Measurements from ENCODE around the gene NHLH1.
A peak's percentile ranks its signal among the peaks of the same experiment; 100 is the strongest.

NHLH1 gene

GRCh38 chr1:160357286-160358002 lies 9.4 kb upstream of the NHLH1 start:
- no peaks in the 10 kb centered on the region for H3K27me3 ChIP-seq (ENCODE audit: control insufficient read depth, insufficient read depth, low read length, poor library complexity, severe bottlenecking)
- peaks cover 12% of the 10 kb centered on the region for H3K4me1 ChIP-seq (ENCODE audit: control insufficient read depth, insufficient read depth, low read length)
- peaks cover 45% of the 10 kb centered on the region for H3K36me3 ChIP-seq (ENCODE audit: control insufficient read depth, insufficient read depth, low read length)
- no peaks in the 10 kb centered on the region for H3K9me3 ChIP-seq (ENCODE audit: control insufficient read depth, low read length)
- WGBS, 2 experiments, result 90 to 98% methylated on average over 7 of the region's 7 CpGs
- no peak overlapping the region for H3K27ac ChIP-seq (ENCODE audit: insufficient read depth, low read depth, low read length, poor library complexity, severe bottlenecking)
- no peak overlapping the region for H3K4me3 ChIP-seq (ENCODE audit: insufficient read depth, low read depth, low read length)

- H3K9me3 ChIP-seq (ENCODE audit: control insufficient read depth, low read length), result no peaks in the 10 kb centered on the region
- H3K27ac ChIP-seq (ENCODE audit: insufficient read depth, low read depth, low read length, poor library complexity, severe bottlenecking), result no peak overlapping the region
- H3K4me3 ChIP-seq (ENCODE audit: insufficient read depth, low read depth, low read length), result no peak overlapping the region
- peaks cover 39% of the 10 kb centered on the region for H3K36me3 ChIP-seq (ENCODE audit: control insufficient read depth, insufficient read depth, low read length)
- no peaks in the 10 kb centered on the region for H3K27me3 ChIP-seq (ENCODE audit: control insufficient read depth, insufficient read depth, low read length, poor library complexity, severe bottlenecking)
- 94 to 97% methylated on average over 4 of the region's 4 CpGs for WGBS, 2 experiments
- peaks cover 18% of the 10 kb centered on the region for H3K4me1 ChIP-seq (ENCODE audit: control insufficient read depth, insufficient read depth, low read length)
Observed at GRCh38 chr1:160358073-160358472, 8.8 kb upstream of the NHLH1 start.

- H3K27me3 ChIP-seq (ENCODE audit: control insufficient read depth, insufficient read depth, low read length, poor library complexity, severe bottlenecking), result no peaks in the 10 kb centered on the region
- H3K4me3 ChIP-seq (ENCODE audit: insufficient read depth, low read depth, low read length), result no peak overlapping the region
- peaks cover 32% of the 10 kb centered on the region for H3K4me1 ChIP-seq (ENCODE audit: control insufficient read depth, insufficient read depth, low read length)
- no peak overlapping the region for H3K27ac ChIP-seq (ENCODE audit: insufficient read depth, low read depth, low read length, poor library complexity, severe bottlenecking)
- H3K36me3 ChIP-seq (ENCODE audit: control insufficient read depth, insufficient read depth, low read length), result peaks cover 31% of the 10 kb centered on the region
- WGBS, 2 experiments, result 92 to 95% methylated on average over 9 of the region's 9 CpGs
- H3K9me3 ChIP-seq (ENCODE audit: control insufficient read depth, low read length), result no peaks in the 10 kb centered on the region
Observed at GRCh38 chr1:160359559-160360226, 7.2 kb upstream of the NHLH1 start.

GRCh38 chr1:160360227-160360695 lies 6.6 kb upstream of the NHLH1 start:
- WGBS, 2 experiments, result 95 to 96% methylated on average over 8 of the region's 8 CpGs
- Histone ChIP-seq H3K4me3 (ENCODE audit: insufficient read depth, low read depth, low read length) (no peak overlapping the region), H3K27ac (ENCODE audit: insufficient read depth, low read depth, low read length, poor library complexity, severe bottlenecking) (no peak overlapping the region), H3K27me3 (ENCODE audit: control insufficient read depth, insufficient read depth, low read length, poor library complexity, severe bottlenecking) (no peaks in the 10 kb centered on the region), H3K4me1 (ENCODE audit: control insufficient read depth, insufficient read depth, low read length) (peaks cover 32% of the 10 kb centered on the region), H3K36me3 (ENCODE audit: control insufficient read depth, insufficient read depth, low read length) (peaks cover 25% of the 10 kb centered on the region), H3K9me3 (ENCODE audit: control insufficient read depth, low read length) (no peaks in the 10 kb centered on the region)

GRCh38 chr1:160361199-160361598 lies 5.7 kb upstream of the NHLH1 start:
- Histone ChIP-seq H3K36me3 (ENCODE audit: control insufficient read depth, insufficient read depth, low read length) (peaks cover 16% of the 10 kb centered on the region), H3K9me3 (ENCODE audit: control insufficient read depth, low read length) (no peaks in the 10 kb centered on the region), H3K4me3 (ENCODE audit: insufficient read depth, low read depth, low read length) (no peak overlapping the region), H3K27ac (ENCODE audit: insufficient read depth, low read depth, low read length, poor library complexity, severe bottlenecking) (peak overlapping the region; percentile 97), H3K27me3 (ENCODE audit: control insufficient read depth, insufficient read depth, low read length, poor library complexity, severe bottlenecking) (no peaks in the 10 kb centered on the region), H3K4me1 (ENCODE audit: control insufficient read depth, insufficient read depth, low read length) (peaks cover 36% of the 10 kb centered on the region)
- 97% methylated on average over 2 of the region's 2 CpGs for WGBS, 2 experiments

- Histone ChIP-seq H3K9me3 (ENCODE audit: control insufficient read depth, low read length) (no peaks in the 10 kb centered on the region), H3K36me3 (ENCODE audit: control insufficient read depth, insufficient read depth, low read length) (peaks cover 11% of the 10 kb centered on the region), H3K27me3 (ENCODE audit: control insufficient read depth, insufficient read depth, low read length, poor library complexity, severe bottlenecking) (no peaks in the 10 kb centered on the region), H3K27ac (ENCODE audit: insufficient read depth, low read depth, low read length, poor library complexity, severe bottlenecking) (peak overlapping the region; percentile 97), H3K4me3 (ENCODE audit: insufficient read depth, low read depth, low read length) (no peak overlapping the region), H3K4me1 (ENCODE audit: control insufficient read depth, insufficient read depth, low read length) (peaks cover 40% of the 10 kb centered on the region)
- WGBS, 2 experiments, result 84 to 85% methylated on average over 4 of the region's 4 CpGs
Observed at GRCh38 chr1:160361814-160362167, 5.1 kb upstream of the NHLH1 start.

- peaks cover 40% of the 10 kb centered on the region for H3K4me1 ChIP-seq (ENCODE audit: control insufficient read depth, insufficient read depth, low read length)
- WGBS, 2 experiments, result 27 to 29% methylated on average over 9 of the region's 9 CpGs
- no peaks in the 10 kb centered on the region for H3K9me3 ChIP-seq (ENCODE audit: control insufficient read depth, low read length)
- H3K36me3 ChIP-seq (ENCODE audit: control insufficient read depth, insufficient read depth, low read length), result peaks cover 5% of the 10 kb centered on the region
- H3K27ac ChIP-seq (ENCODE audit: insufficient read depth, low read depth, low read length, poor library complexity, severe bottlenecking), result peak overlapping the region; percentile 97
- H3K27me3 ChIP-seq (ENCODE audit: control insufficient read depth, insufficient read depth, low read length, poor library complexity, severe bottlenecking), result no peaks in the 10 kb centered on the region
- no peak overlapping the region for H3K4me3 ChIP-seq (ENCODE audit: insufficient read depth, low read depth, low read length)
Observed at GRCh38 chr1:160362168-160362957, 4.5 kb upstream of the NHLH1 start.

- WGBS, 2 experiments, result 47 to 51% methylated on average over 4 of the region's 5 CpGs
- Histone ChIP-seq H3K27me3 (ENCODE audit: control insufficient read depth, insufficient read depth, low read length, poor library complexity, severe bottlenecking) (no peaks in the 10 kb centered on the region), H3K27ac (ENCODE audit: insufficient read depth, low read depth, low read length, poor library complexity, severe bottlenecking) (peak overlapping the region; percentile 97), H3K36me3 (ENCODE audit: control insufficient read depth, insufficient read depth, low read length) (no peaks in the 10 kb centered on the region), H3K4me1 (ENCODE audit: control insufficient read depth, insufficient read depth, low read length) (peaks cover 40% of the 10 kb centered on the region), H3K4me3 (ENCODE audit: insufficient read depth, low read depth, low read length) (no peak overlapping the region), H3K9me3 (ENCODE audit: control insufficient read depth, low read length) (no peaks in the 10 kb centered on the region)
Observed at GRCh38 chr1:160363010-160363409, 3.9 kb upstream of the NHLH1 start.

- WGBS, 2 experiments, result 81% methylated on average over 12 of the region's 12 CpGs
- Histone ChIP-seq H3K27ac (ENCODE audit: insufficient read depth, low read depth, low read length, poor library complexity, severe bottlenecking) (peak overlapping the region; percentile 55), H3K4me1 (ENCODE audit: control insufficient read depth, insufficient read depth, low read length) (peaks cover 40% of the 10 kb centered on the region)
Observed at GRCh38 chr1:160363951-160364735, 2.7 kb upstream of the NHLH1 start.

More at GRCh38 chr1:160363951-160364735, 2.7 kb upstream of the NHLH1 start:
- Histone ChIP-seq H3K9me3 (ENCODE audit: control insufficient read depth, low read length) (no peaks in the 10 kb centered on the region), H3K36me3 (ENCODE audit: control insufficient read depth, insufficient read depth, low read length) (no peaks in the 10 kb centered on the region), H3K27me3 (ENCODE audit: control insufficient read depth, insufficient read depth, low read length, poor library complexity, severe bottlenecking) (no peaks in the 10 kb centered on the region), H3K4me3 (ENCODE audit: insufficient read depth, low read depth, low read length) (no peak overlapping the region)

Data from ectodermal cell (in vitro differentiated cells).